ENCODE measurements around the gene STRIP1.
"Not testable (repeated sequence)": the region's sequence is repeated elsewhere in the genome, so short reads cannot be mapped to it uniquely, and the experiment has no call there.

The STRIP1 gene

GRCh38 chr1:110070671-110071242 is 36.3 kb downstream of the STRIP1 start, which contains the start of gene ALX3:
TSS of gene ALX3 (minus strand) at chr1:110070672. CDS start at chr1:110070612, 60 bp downstream.
- Histone ChIP-seq H3K4me3 (ENCODE audit: low read length) (no peak within 1 kb of the TSS), H3K9ac (ENCODE audit: low read length) (no peak within 1 kb of the TSS), H3K4me1 (ENCODE audit: low read length) (no peaks in the 10 kb centered on the region), H2AFZ (ENCODE audit: low read length) (no peak within 1 kb of the TSS), H3K27ac (ENCODE audit: low read length) (no peak within 1 kb of the TSS), H3K79me2 (ENCODE audit: low read length) (no peaks in the 10 kb centered on the region), H3K9me3 (replicated peaks; ENCODE audit: insufficient read depth, low read length) (no peaks in the 10 kb centered on the region), H4K20me1 (ENCODE audit: insufficient read depth, low read length) (no peaks in the 10 kb centered on the region), H3K9me2 (replicated peaks; ENCODE audit: insufficient read depth, low read length) (no peaks in the 10 kb centered on the region), H3K27me3 (replicated peaks; ENCODE audit: insufficient read depth, low read length) (no peaks in the 10 kb centered on the region), H3K4me2 (ENCODE audit: low read depth, low read length) (no peak within 1 kb of the TSS), H3K36me3 (replicated peaks; ENCODE audit: insufficient read depth, low read length) (no peaks in the 10 kb centered on the region), H3F3A (ENCODE audit: insufficient read depth, low read length) (no peaks in the 10 kb centered on the region)
- no peak for DNase-seq
- TF ChIP-seq EZH2 (optimal IDR thresholded peaks at IDR 0.05; ENCODE audit: low read depth, low read length) (no peak), CTCF (IDR thresholded peaks at IDR 0.05; ENCODE audit: low read length) (no peak), EZH2phosphoT487 (IDR thresholded peaks at IDR 0.05; ENCODE audit: low read length) (no peak)

GRCh38 chr1:110074166-110074565 is 39.7 kb downstream of the STRIP1 start:
- no peak overlapping the region for H3K9ac ChIP-seq (ENCODE audit: low read length)
- H3F3A ChIP-seq (ENCODE audit: insufficient read depth, low read length) = no peaks in the 10 kb centered on the region
- H3K9me2 ChIP-seq (replicated peaks; ENCODE audit: insufficient read depth, low read length) = no peaks in the 10 kb centered on the region
- no peaks in the 10 kb centered on the region for H3K36me3 ChIP-seq (replicated peaks; ENCODE audit: insufficient read depth, low read length)
- H3K27ac ChIP-seq (ENCODE audit: low read length) = no peak overlapping the region
- no peak overlapping the region for H3K4me2 ChIP-seq (ENCODE audit: low read depth, low read length)
- TF ChIP-seq CTCF (IDR thresholded peaks at IDR 0.05; ENCODE audit: low read length) (no peak), EZH2phosphoT487 (IDR thresholded peaks at IDR 0.05; ENCODE audit: low read length) (no peak), EZH2 (optimal IDR thresholded peaks at IDR 0.05; ENCODE audit: low read depth, low read length) (no peak)
- no peaks in the 10 kb centered on the region for H3K9me3 ChIP-seq (replicated peaks; ENCODE audit: insufficient read depth, low read length)
- H2AFZ ChIP-seq (ENCODE audit: low read length) = no peak overlapping the region
- H3K79me2 ChIP-seq (ENCODE audit: low read length) = no peaks in the 10 kb centered on the region
- no peaks in the 10 kb centered on the region for H3K27me3 ChIP-seq (replicated peaks; ENCODE audit: insufficient read depth, low read length)
- no peaks in the 10 kb centered on the region for H4K20me1 ChIP-seq (ENCODE audit: insufficient read depth, low read length)
- H3K4me3 ChIP-seq (ENCODE audit: low read length) = no peak overlapping the region
- H3K4me1 ChIP-seq (ENCODE audit: low read length) = no peaks in the 10 kb centered on the region
- no peak for DNase-seq

DNA sequence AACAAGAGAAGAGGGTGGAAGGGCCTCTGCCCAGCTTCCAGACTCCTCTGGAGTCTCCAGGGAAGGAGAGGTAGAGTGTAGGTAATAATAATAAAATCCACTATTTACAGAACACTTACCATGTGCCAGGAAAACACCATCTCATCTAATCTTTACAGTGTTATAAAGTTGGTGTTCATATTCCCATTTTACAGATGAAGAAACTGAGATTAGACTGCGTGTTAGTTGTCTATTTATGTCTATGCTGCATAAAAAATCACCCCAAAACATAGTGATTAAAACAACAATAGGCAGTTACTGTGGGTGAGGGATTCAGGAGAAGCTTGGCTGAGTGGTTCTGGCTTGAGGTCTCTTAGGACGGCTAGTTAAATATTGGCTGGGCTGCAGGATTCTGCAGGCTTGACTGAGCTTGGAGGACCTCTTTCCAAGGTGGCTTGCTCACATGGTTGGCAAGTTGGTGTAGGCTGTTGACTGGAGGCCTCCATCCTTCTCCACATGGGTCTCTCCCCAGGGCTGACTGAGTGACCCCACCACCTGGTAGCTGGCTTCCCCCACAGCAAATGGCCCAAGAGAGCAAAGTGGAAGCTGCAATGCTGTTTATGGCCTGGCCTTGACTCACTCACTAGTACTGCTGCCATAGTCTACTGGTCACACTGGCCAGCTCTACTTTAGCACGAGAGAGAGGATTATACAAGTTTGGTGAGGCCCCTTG is 42.5 kb downstream of the STRIP1 start:
- H3K4me2 ChIP-seq (ENCODE audit: low read depth, low read length) = no peak overlapping the region

GRCh38 chr1:110079995-110080394 is 45.6 kb downstream of the STRIP1 start:
- H3K27me3 ChIP-seq (replicated peaks; ENCODE audit: insufficient read depth, low read length); H3K4me2 ChIP-seq (ENCODE audit: low read depth, low read length); H3K9me3 ChIP-seq (replicated peaks; ENCODE audit: insufficient read depth, low read length); H2AFZ ChIP-seq (ENCODE audit: low read length); H3K27ac ChIP-seq (ENCODE audit: low read length); H3K9ac ChIP-seq (ENCODE audit: low read length); H3K9me2 ChIP-seq (replicated peaks; ENCODE audit: insufficient read depth, low read length); H3K79me2 ChIP-seq (ENCODE audit: low read length); DNase-seq; H3K36me3 ChIP-seq (replicated peaks; ENCODE audit: insufficient read depth, low read length); H3K4me1 ChIP-seq (ENCODE audit: low read length); H4K20me1 ChIP-seq (ENCODE audit: insufficient read depth, low read length); H3K4me3 ChIP-seq (ENCODE audit: low read length); H3F3A ChIP-seq (ENCODE audit: insufficient read depth, low read length): not testable (repeated sequence)

More for the DNA sequence above, 42.5 kb downstream of the STRIP1 start:
- no peaks in the 10 kb centered on the region for H3K9me3 ChIP-seq (replicated peaks; ENCODE audit: insufficient read depth, low read length)
- no peaks in the 10 kb centered on the region for H3K9me2 ChIP-seq (replicated peaks; ENCODE audit: insufficient read depth, low read length)
- no peak overlapping the region for H2AFZ ChIP-seq (ENCODE audit: low read length)
- TF ChIP-seq EZH2 (optimal IDR thresholded peaks at IDR 0.05; ENCODE audit: low read depth, low read length) (no peak), EZH2phosphoT487 (IDR thresholded peaks at IDR 0.05; ENCODE audit: low read length) (no peak), CTCF (IDR thresholded peaks at IDR 0.05; ENCODE audit: low read length) (no peak)
- no peaks in the 10 kb centered on the region for H3K4me1 ChIP-seq (ENCODE audit: low read length)
- H3K27me3 ChIP-seq (replicated peaks; ENCODE audit: insufficient read depth, low read length) = no peaks in the 10 kb centered on the region
- H3K27ac ChIP-seq (ENCODE audit: low read length) = no peak overlapping the region
- H3K9ac ChIP-seq (ENCODE audit: low read length) = no peak overlapping the region
- no peak for DNase-seq
- H4K20me1 ChIP-seq (ENCODE audit: insufficient read depth, low read length) = no peaks in the 10 kb centered on the region
- H3K4me3 ChIP-seq (ENCODE audit: low read length) = no peak overlapping the region
- no peaks in the 10 kb centered on the region for H3F3A ChIP-seq (ENCODE audit: insufficient read depth, low read length)
- H3K36me3 ChIP-seq (replicated peaks; ENCODE audit: insufficient read depth, low read length) = no peaks in the 10 kb centered on the region
- H3K79me2 ChIP-seq (ENCODE audit: low read length) = no peaks in the 10 kb centered on the region

Data from MM.1S (cell line).